Epithelial cell of esophagus (primary cell): ENCODE measurements around the gene RNF208.

Source experiments
- DNase-seq: peaks from one replicate; pipeline ENCODE4 v3.0.0; 2010; ENCODE audit warnings: low read depth
- H3K4me3 ChIP-seq: 2 replicates; pipeline ENCODE4 v1.5.1; 2011; ENCODE audit warnings: mild to moderate bottlenecking, low read length, control low read depth
- CTCF ChIP-seq: IDR thresholded peaks from 2 replicates; pipeline ENCODE4 v1.5.1; 2011; ENCODE audit warnings: low read depth, mild to moderate bottlenecking, low read length, control low read depth, inconsistent platforms; ENCODE audit not compliant: insufficient read depth; ENCODE audit errors: missing control alignments

RNF208 gene

GRCh38 chr9:137221506-137222111, 431 bp downstream of the RNF208 start:
- no peak for TF ChIP-seq CTCF
- DNase-seq: no peak
- H3K4me3 ChIP-seq: peak overlapping the region; percentile 30

- no peak for TF ChIP-seq CTCF
- no peak overlapping the region for H3K4me3 ChIP-seq
- no peak for DNase-seq
Observed at GRCh38 chr9:137221095-137221505, 940 bp downstream of the RNF208 start.

GRCh38 chr9:137220317-137221094, 1.5 kb downstream of the RNF208 start:
- H3K4me3 ChIP-seq: no peak overlapping the region
- no peak for DNase-seq
- no peak for TF ChIP-seq CTCF

GRCh38 chr9:137219757-137220316, 2.2 kb downstream of the RNF208 start:
- DNase-seq: no peak
- TF ChIP-seq CTCF: no peak
- no peak overlapping the region for H3K4me3 ChIP-seq

- no peak for TF ChIP-seq CTCF
- H3K4me3 ChIP-seq: no peak overlapping the region
- DNase-seq: peak; percentile 36
Observed at GRCh38 chr9:137218754-137219271, 3.2 kb downstream of the RNF208 start.

GRCh38 chr9:137218212-137218753, 3.8 kb downstream of the RNF208 start:
- no peak for DNase-seq

More at GRCh38 chr9:137218212-137218753, 3.8 kb downstream of the RNF208 start:
- H3K4me3 ChIP-seq: no peak overlapping the region
- TF ChIP-seq CTCF: no peak
